Measurements from ENCODE around the gene ZNF438. TPM values are rescaled to one million over a fixed set of nuclear protein-coding genes. Genes with fewer than 3 reads are reported as not detected.

ZNF438 gene
- total and polyA plus RNA-seq, 10 of the 15 experiments (the other 5 are each of a cell fraction or from before 2014, with no cell fraction given): 0.93 to 5.2 (median 1.9) TPM

- Histone ChIP-seq H2AFZ (ENCODE audit: control insufficient read depth, low read depth, low read length) (no peak overlapping the region), H4K20me1 (ENCODE audit: control insufficient read depth, insufficient read depth) (no peaks in the 10 kb centered on the region), H3K27me3 (replicated peaks in 1 of 2; ENCODE audit: control insufficient read depth in 2 of 2, insufficient read depth in 2 of 2, low read length in 1 of 2) (no peaks in the 10 kb centered on the region), H3K79me2 (ENCODE audit: control insufficient read depth, insufficient read depth, low read length) (no peaks in the 10 kb centered on the region), H3K36me3 (ENCODE audit: control insufficient read depth in 2 of 2, insufficient read depth in 2 of 2, low read length in 1 of 2) (no peaks in the 10 kb centered on the region), H3K4me1 (ENCODE audit: control insufficient read depth, insufficient read depth, low read length) (no peaks in the 10 kb centered on the region), H3K4me2 (ENCODE audit: control insufficient read depth, insufficient read depth) (no peak overlapping the region), H3K9me3 (replicated peaks; ENCODE audit: control insufficient read depth, insufficient read depth, low read length) (no peaks in the 10 kb centered on the region), H3K9ac (ENCODE audit: control insufficient read depth, insufficient read depth, low read length) (no peak overlapping the region), H3K27ac (ENCODE audit: control insufficient read depth, insufficient read depth) (no peak overlapping the region), H3K4me3 (no peak overlapping the region)
- no peak for FAIRE-seq
- SMC1A ChIA-PET (ENCODE audit: uncharacterized antibody, unreplicated experiment): interaction anchor here (1.0 kb wide), 1 partner anchor 9 kb away, joined by 3 read pairs; no protein-coding TSS in a partner anchor
- WGBS (ENCODE audit: insufficient coverage, insufficient replicate concordance, low lambda C conversion rate, missing lambda C conversion rate): 97% methylated on average over 5 of the region's 5 CpGs
- in situ Hi-C loops (cut with MboI): no loop called here
- no peak for DNase-seq (ENCODE audit: low read depth, low spot score)
- intact Hi-C loops (cut with micrococcal nuclease; ENCODE audit: unreplicated experiment): no loop called here
- RAD21 ChIA-PET (ENCODE audit: unreplicated experiment): no interaction called here
- TF ChIP-seq MEF2B (IDR thresholded peaks at IDR 0.05; ENCODE audit: partially characterized antibody, poor library complexity, severe bottlenecking): no peak
- no peak for TF ChIP-seq POLR2AphosphoS5 (IDR thresholded peaks at IDR 0.05; ENCODE audit: low read length)
- TF ChIP-seq CEBPZ (IDR thresholded peaks at IDR 0.05; ENCODE audit: low read depth, low read length): no peak
- no peak for ATAC-seq
- CTCF ChIA-PET: no interaction called here
- POLR2A ChIA-PET: no interaction called here
- BruUV-seq (replicated peaks): no TSS peak
Measured at GRCh38 chr10:30842894-30843293, 188.8 kb downstream of the ZNF438 start.

- no peaks in the 10 kb centered on the region for H3K4me1 ChIP-seq (ENCODE audit: control insufficient read depth, insufficient read depth, low read length)
- no peaks in the 10 kb centered on the region for H4K20me1 ChIP-seq (ENCODE audit: control insufficient read depth, insufficient read depth)
- FAIRE-seq (no peak), ATAC-seq (no peak), DNase-seq (ENCODE audit: low read depth, low spot score) (no peak)
- ChIA-PET SMC1A (ENCODE audit: uncharacterized antibody, unreplicated experiment) (interaction anchor here (1.0 kb wide), 1 partner anchor 9 kb away, joined by 3 read pairs; no protein-coding TSS in a partner anchor), CTCF (no interaction called here), RAD21 (ENCODE audit: unreplicated experiment) (no interaction called here), POLR2A (no interaction called here)
- no peaks in the 10 kb centered on the region for H3K36me3 ChIP-seq (ENCODE audit: control insufficient read depth in 2 of 2, insufficient read depth in 2 of 2, low read length in 1 of 2)
- 0% methylated on average over 1 of the region's 1 CpG for WGBS (ENCODE audit: insufficient coverage, insufficient replicate concordance, low lambda C conversion rate, missing lambda C conversion rate)
- H3K27me3 ChIP-seq (replicated peaks in 1 of 2; ENCODE audit: control insufficient read depth in 2 of 2, insufficient read depth in 2 of 2, low read length in 1 of 2): no peaks in the 10 kb centered on the region
- no peak overlapping the region for H2AFZ ChIP-seq (ENCODE audit: control insufficient read depth, low read depth, low read length)
- no peak overlapping the region for H3K4me3 ChIP-seq
- no peak overlapping the region for H3K4me2 ChIP-seq (ENCODE audit: control insufficient read depth, insufficient read depth)
- no peaks in the 10 kb centered on the region for H3K9me3 ChIP-seq (replicated peaks; ENCODE audit: control insufficient read depth, insufficient read depth, low read length)
- no peaks in the 10 kb centered on the region for H3K79me2 ChIP-seq (ENCODE audit: control insufficient read depth, insufficient read depth, low read length)
- H3K9ac ChIP-seq (ENCODE audit: control insufficient read depth, insufficient read depth, low read length): no peak overlapping the region
- in situ Hi-C loops (cut with MboI): no loop called here
- BruUV-seq (replicated peaks): no TSS peak
- no peak overlapping the region for H3K27ac ChIP-seq (ENCODE audit: control insufficient read depth, insufficient read depth)
- intact Hi-C loops (cut with micrococcal nuclease; ENCODE audit: unreplicated experiment): no loop called here
- TF ChIP-seq REST (IDR thresholded peaks at IDR 0.05; ENCODE audit: low read depth, low read length) (no peak), FOXK2 (IDR thresholded peaks at IDR 0.05) (no peak), CBX3 (IDR thresholded peaks at IDR 0.05; ENCODE audit: borderline replicate concordance, low read depth) (no peak), SREBF1 (IDR thresholded peaks at IDR 0.05; ENCODE audit: low read length) (no peak), KDM1A (IDR thresholded peaks at IDR 0.05; ENCODE audit: borderline replicate concordance) (no peak), YBX1 (IDR thresholded peaks at IDR 0.05) (no peak)
Measured at GRCh38 chr10:30842185-30842584, 189.5 kb downstream of the ZNF438 start.
